ENCODE measurements around the gene NREP.

Gene NREP

DNA sequence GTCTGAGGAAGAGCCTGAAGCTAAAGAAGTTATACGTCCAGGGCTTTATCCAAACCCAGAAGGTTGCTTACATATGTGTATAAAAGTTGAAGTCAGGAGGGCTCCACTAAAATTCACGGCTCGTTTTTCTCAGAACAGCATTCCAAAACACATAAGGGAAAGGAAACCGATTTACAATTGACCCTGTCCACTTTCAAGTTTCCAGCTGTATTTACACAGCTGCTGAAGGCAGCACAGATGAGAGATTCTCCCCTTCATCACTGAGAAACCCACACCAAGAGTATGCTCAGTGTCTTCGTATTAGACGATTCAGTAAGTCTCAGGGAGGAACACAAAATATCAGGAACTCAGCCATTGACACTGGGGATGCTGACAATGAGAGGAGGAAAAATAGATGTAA, 5.9 kb upstream of the NREP start:
- no peaks in the 10 kb centered on the region for H3K9me3 Mint-ChIP-seq
- H3K36me3 Mint-ChIP-seq (ENCODE audit: low read depth): no peaks in the 10 kb centered on the region
- peak overlapping the region; percentile 87 to 91 (median 90) for H3K27ac Mint-ChIP-seq
- peaks cover 59% of the 10 kb centered on the region for H3K4me1 Mint-ChIP-seq
- TF ChIP-seq, protein P1, sequence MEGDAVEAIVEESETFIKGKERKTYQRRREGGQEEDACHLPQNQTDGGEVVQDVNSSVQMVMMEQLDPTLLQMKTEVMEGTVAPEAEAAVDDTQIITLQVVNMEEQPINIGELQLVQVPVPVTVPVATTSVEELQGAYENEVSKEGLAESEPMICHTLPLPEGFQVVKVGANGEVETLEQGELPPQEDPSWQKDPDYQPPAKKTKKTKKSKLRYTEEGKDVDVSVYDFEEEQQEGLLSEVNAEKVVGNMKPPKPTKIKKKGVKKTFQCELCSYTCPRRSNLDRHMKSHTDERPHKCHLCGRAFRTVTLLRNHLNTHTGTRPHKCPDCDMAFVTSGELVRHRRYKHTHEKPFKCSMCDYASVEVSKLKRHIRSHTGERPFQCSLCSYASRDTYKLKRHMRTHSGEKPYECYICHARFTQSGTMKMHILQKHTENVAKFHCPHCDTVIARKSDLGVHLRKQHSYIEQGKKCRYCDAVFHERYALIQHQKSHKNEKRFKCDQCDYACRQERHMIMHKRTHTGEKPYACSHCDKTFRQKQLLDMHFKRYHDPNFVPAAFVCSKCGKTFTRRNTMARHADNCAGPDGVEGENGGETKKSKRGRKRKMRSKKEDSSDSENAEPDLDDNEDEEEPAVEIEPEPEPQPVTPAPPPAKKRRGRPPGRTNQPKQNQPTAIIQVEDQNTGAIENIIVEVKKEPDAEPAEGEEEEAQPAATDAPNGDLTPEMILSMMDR (IDR thresholded peaks at IDR 0.05; ENCODE audit: unreplicated experiment in 3 of 3): no peak
- no peaks in the 10 kb centered on the region for H3K27me3 Mint-ChIP-seq (ENCODE audit: low read depth)
- peak overlapping the region in 2 of 3 experiments; percentile 6 to 39 for H3K4me3 Mint-ChIP-seq

DNA sequence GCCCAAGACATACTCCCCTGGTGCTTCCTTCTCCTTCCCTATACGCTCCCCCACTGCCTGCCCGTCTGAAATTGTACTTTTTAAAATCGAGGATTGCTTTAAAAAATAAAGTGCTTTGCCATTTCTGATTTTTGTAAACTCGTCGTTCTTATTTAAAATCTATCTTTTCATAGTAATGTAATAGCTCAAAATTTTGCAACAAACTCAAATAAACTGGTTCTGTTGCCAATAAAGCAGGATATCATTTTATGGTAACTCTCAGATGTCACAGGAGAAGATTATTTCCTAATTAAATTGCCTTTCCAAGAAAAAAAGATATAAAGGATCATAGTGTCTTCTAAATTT, 1.3 kb upstream of the NREP start:
- H3K27ac Mint-ChIP-seq: peak overlapping the region; percentile 97 to 99 (median 98)
- peaks cover 23% of the 10 kb centered on the region for H3K36me3 Mint-ChIP-seq (ENCODE audit: low read depth)
- H3K9me3 Mint-ChIP-seq: no peaks in the 10 kb centered on the region
- peak overlapping the region; percentile 84 to 89 (median 86) for H3K4me3 Mint-ChIP-seq
- peaks cover 55% of the 10 kb centered on the region for H3K4me1 Mint-ChIP-seq
- no peaks in the 10 kb centered on the region for H3K27me3 Mint-ChIP-seq (ENCODE audit: low read depth)
- TF ChIP-seq, protein P1 (IDR thresholded peaks at IDR 0.05; ENCODE audit: unreplicated experiment in 3 of 3): no peak

DNA sequence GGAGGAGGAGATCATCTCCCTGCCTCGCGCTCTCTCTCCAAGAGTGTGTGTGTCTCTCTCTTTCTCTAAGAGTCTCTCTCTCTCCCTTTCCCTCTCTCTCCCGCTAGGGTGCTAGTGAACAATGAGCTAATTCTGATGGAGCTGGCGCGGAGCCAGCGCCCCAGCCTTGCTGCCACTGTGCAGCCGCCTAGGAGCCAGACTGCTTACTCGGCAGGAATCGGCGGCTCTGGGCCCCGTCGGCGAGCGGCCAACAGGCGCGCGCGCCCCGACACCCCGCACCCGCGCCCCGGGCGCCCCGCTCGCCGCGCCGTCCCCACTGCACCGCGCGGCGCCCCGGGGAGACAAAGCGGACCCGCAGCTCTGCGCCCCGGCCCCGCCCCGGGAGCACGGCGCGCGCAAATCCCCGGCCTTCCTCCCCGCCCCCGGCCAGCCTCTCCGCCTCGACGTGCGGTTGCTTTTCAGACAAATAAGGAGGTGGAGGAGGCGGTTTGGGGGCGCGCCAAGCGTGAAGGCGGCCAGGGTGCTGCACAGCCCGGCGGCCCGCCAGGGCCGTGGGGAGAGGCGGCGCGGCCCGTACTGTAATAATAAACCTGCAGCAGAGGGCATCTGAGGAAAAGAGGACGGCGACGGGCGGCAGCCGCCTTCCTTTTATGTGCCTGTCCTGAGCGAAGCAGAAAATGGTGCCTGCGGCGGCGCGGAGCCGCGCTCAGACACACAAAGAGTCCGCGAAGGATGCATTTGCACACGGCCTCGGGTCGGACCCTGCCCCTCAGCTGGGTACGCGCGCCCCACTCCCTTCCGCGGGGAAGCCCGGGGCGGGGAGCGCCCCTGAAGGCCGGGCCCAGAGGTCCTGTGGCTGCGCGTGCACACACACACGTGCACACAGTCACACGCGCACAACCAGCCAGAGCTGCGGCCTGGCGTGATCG, 625 bp upstream of the NREP start:
- peak overlapping the region; percentile 86 to 98 (median 89) for H3K4me3 Mint-ChIP-seq
- peaks cover 53% of the 10 kb centered on the region for H3K4me1 Mint-ChIP-seq
- H3K9me3 Mint-ChIP-seq: no peaks in the 10 kb centered on the region
- TF ChIP-seq, protein P1 (IDR thresholded peaks at IDR 0.05; ENCODE audit: unreplicated experiment in 3 of 3): peak; percentile 39 to 46 (median 46)
- H3K36me3 Mint-ChIP-seq (ENCODE audit: low read depth): peaks cover 28% of the 10 kb centered on the region
- peak overlapping the region; percentile 98 to 99 (median 99) for H3K27ac Mint-ChIP-seq
- H3K27me3 Mint-ChIP-seq (ENCODE audit: low read depth): no peaks in the 10 kb centered on the region

DNA sequence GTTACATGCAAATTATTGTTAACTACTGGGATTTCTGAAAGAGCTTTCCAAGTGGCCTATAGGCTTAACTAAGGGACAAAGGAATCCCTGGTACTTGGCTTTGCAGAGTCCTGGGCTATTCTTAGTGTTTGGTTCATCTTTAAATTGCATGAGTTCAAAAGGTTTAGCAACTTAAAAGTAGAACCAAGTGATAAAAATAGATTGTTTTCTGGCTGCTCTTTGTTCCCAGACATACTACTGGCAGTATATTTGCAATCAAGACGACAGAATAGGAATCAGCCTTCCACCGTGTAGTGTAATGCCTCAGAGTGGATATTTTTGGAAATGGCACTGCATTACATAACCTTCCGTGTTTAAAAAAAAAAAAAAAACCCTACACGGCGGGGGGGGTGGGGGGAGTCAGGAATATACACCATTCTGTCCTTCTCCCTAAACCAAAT, 1.0 kb downstream of the NREP start:
- Mint-ChIP-seq H3K9me3 (peaks cover 3% of the 10 kb centered on the region), H3K27ac (peak overlapping the region; percentile 98 to 99 (median 99)), H3K4me1 (peaks cover 45% of the 10 kb centered on the region), H3K27me3 (ENCODE audit: low read depth) (no peaks in the 10 kb centered on the region), H3K4me3 (peak overlapping the region; percentile 86 to 98 (median 89)), H3K36me3 (ENCODE audit: low read depth) (peaks cover 44% of the 10 kb centered on the region)
- TF ChIP-seq, protein P1 (IDR thresholded peaks at IDR 0.05; ENCODE audit: unreplicated experiment in 3 of 3): no peak

DNA sequence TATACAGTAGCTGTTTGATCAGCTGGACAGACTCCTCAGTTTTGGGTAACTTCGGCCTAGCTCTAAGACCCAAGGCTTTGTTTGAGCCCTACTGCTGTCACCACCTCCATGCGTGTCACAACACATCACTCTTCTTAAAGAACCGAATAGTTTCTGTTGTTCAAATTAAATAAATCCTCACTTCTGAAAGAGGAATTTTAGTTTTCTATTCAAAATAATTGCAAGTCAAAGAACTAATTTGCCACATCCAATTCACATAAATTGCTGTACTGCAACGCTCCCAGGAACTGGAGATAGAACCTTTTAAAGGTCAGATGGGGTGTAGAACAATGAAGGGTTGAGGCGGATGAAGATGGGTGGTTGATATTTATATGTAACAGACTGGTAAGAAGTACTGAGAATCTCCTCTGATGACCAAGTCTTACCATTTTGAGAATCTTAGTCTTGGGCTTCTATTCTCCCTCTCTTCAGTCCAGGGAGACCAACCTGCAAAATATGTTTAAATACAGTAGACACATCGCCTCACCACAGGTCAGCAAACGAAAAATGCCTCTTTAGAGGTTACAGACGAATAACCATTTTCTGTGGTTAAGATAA, 1.6 kb downstream of the NREP start:
- H3K27ac Mint-ChIP-seq: peak overlapping the region; percentile 98 to 99 (median 99)
- H3K9me3 Mint-ChIP-seq: peaks cover 3% of the 10 kb centered on the region
- peaks cover 50% of the 10 kb centered on the region for H3K36me3 Mint-ChIP-seq (ENCODE audit: low read depth)
- peak overlapping the region; percentile 86 to 98 (median 89) for H3K4me3 Mint-ChIP-seq
- H3K27me3 Mint-ChIP-seq (ENCODE audit: low read depth): no peaks in the 10 kb centered on the region
- peaks cover 46% of the 10 kb centered on the region for H3K4me1 Mint-ChIP-seq
- TF ChIP-seq, protein P1 (IDR thresholded peaks at IDR 0.05; ENCODE audit: unreplicated experiment in 3 of 3): no peak

Measured in nephron (organoid).